Esophagus squamous epithelium (tissue), 5 donors: Measurements from ENCODE around the gene ALDH4A1. TPM values are rescaled to one million over a fixed set of nuclear protein-coding genes. Genes with fewer than 3 reads are reported as not detected.

Source experiments
- DNase-seq: peaks from one replicate; lab custom pipeline; 2025; lab: John Stamatoyannopoulos, UW
- H3K27ac ChIP-seq, 4 donors: fragments of 200-600 bp; sonication (generic); one replicate each; pipeline ENCODE4 v1.5.1; 2016 to 2019; ENCODE audit warnings: mild to moderate bottlenecking in 1 of 4
- H3K27me3 ChIP-seq, 4 donors: fragments of 200-600 bp; sonication (generic); 1 replicate in 3 of 4; 2 replicates in 1 of 4; pipeline versions ENCODE4 v1.5.1 to v1.6.0; 2017 to 2021; ENCODE audit warnings: antibody characterized with exemption in 1 of 4
- H3K36me3 ChIP-seq, 3 donors: fragments of 200-600 bp; sonication (generic); one replicate each; pipeline ENCODE4 v1.5.1; 2016 to 2019
- H3K4me1 ChIP-seq, 3 donors: fragments of 200-600 bp; sonication (generic); one replicate each; pipeline ENCODE4 v1.5.1; 2017 to 2019
- H3K4me3 ChIP-seq, 4 donors: fragments of 200-600 bp; sonication (generic); 1 replicate in 3 of 4; 2 replicates in 1 of 4; pipeline ENCODE4 v1.5.1; 2016 to 2019; ENCODE audit warnings: mild to moderate bottlenecking in 2 of 4, moderate library complexity in 1 of 4
- H3K9me3 ChIP-seq, 3 donors: fragments of 200-600 bp; sonication (generic); one replicate each; pipeline ENCODE4 v1.5.1; 2016 to 2019
- CTCF ChIP-seq, 6 experiments: fragments of 450-650 bp in 4 of 6; fragments of 200-600 bp in 2 of 6; sonication (generic) in 2 of 6; IDR thresholded peaks; one replicate each; pipeline ENCODE4 v1.5.1; 2016 to 2019; ENCODE audit warnings: antibody characterized with exemption in 6 of 6, mild to moderate bottlenecking in 4 of 6, moderate library complexity in 4 of 6
- POLR2A ChIP-seq, 4 donors: fragments of 450-650 bp; IDR thresholded peaks; one replicate each; pipeline ENCODE4 v1.6.1; 2017; ENCODE audit warnings: antibody characterized with exemption in 4 of 4, mild to moderate bottlenecking in 4 of 4, moderate library complexity in 3 of 4
- WGBS, 2 donors: methylation state at CpG; one replicate each; pipeline ENCODE4 v1.1.5; 2018; 5-methylcytosine and 5-hydroxymethylcytosine counted together
- intact Hi-C: fragments of 100-400 bp; cut with DNase I; formaldehyde crosslinking; loops from one replicate; pipeline ENCODE4 v1.15.0; 2022
- total RNA-seq, 4 donors: library from RNA; depleted of rRNA; stranded (reverse); fragments of >200 nt; gene quantifications; one replicate each; pipeline ENCODE4 v1.1.0, GENCODE V29; 2016
- donor health status: DM: yes; HTN: yes; CAD: no.

Gene ALDH4A1
- total RNA-seq, 4 donors from 2014 or later, result 36.7 to 59.1 (median 50.3) TPM

GRCh38 chr1:18865176-18865575 lies 37.2 kb downstream of the ALDH4A1 start:
- Histone ChIP-seq H3K27me3 (peaks cover 0 to 36% (median 0%) of the 10 kb centered on the region in 4 donors), H3K9me3 (no peaks in the 10 kb centered on the region), H3K4me3 (no peak overlapping the region), H3K4me1 (no peaks in the 10 kb centered on the region), H3K27ac (no peak overlapping the region), H3K36me3 (no peaks in the 10 kb centered on the region)
- DNase-seq, result no peak
- intact Hi-C loops, result no loop called here
- 57 to 80% methylated on average over 1 to 2 of the region's 9 CpGs for WGBS, 2 donors
- no peak for TF ChIP-seq POLR2A (IDR thresholded peaks at IDR 0.05)
- TF ChIP-seq CTCF (IDR thresholded peaks at IDR 0.05), result no peak

GRCh38 chr1:18861590-18861989 lies 40.8 kb downstream of the ALDH4A1 start:
- WGBS, 2 donors, result 79 to 81% methylated on average over 4 to 6 of the region's 8 CpGs
- intact Hi-C loops, result no loop called here

GRCh38 chr1:18861082-18861481 lies 41.3 kb downstream of the ALDH4A1 start:
- DNase-seq, result no peak
- Histone ChIP-seq H3K27ac (no peak overlapping the region), H3K4me1 (no peaks in the 10 kb centered on the region), H3K27me3 (peaks cover 0 to 24% (median 0%) of the 10 kb centered on the region in 4 donors), H3K4me3 (no peak overlapping the region), H3K36me3 (no peaks in the 10 kb centered on the region), H3K9me3 (no peaks in the 10 kb centered on the region)
- 66 to 69% methylated on average over 7 to 9 of the region's 9 CpGs for WGBS, 2 donors
- intact Hi-C loops, result no loop called here
- TF ChIP-seq CTCF (IDR thresholded peaks at IDR 0.05) (no peak), POLR2A (IDR thresholded peaks at IDR 0.05) (no peak)

More at GRCh38 chr1:18861590-18861989, 40.8 kb downstream of the ALDH4A1 start:
- H3K27ac ChIP-seq, result no peak overlapping the region
- H3K4me3 ChIP-seq, result no peak overlapping the region
- no peaks in the 10 kb centered on the region for H3K4me1 ChIP-seq
- H3K36me3 ChIP-seq, result no peaks in the 10 kb centered on the region
- peaks cover 0 to 27% (median 0%) of the 10 kb centered on the region in 4 donors for H3K27me3 ChIP-seq
- no peaks in the 10 kb centered on the region for H3K9me3 ChIP-seq
- TF ChIP-seq CTCF (IDR thresholded peaks at IDR 0.05) (no peak), POLR2A (IDR thresholded peaks at IDR 0.05) (no peak)
- no peak for DNase-seq

GRCh38 chr1:18859560-18859959 lies 42.8 kb downstream of the ALDH4A1 start, which contains the start of gene TAS1R2:
Gene TAS1R2 (minus strand): TSS chr1:18859660. CDS start chr1:18859660, 0 bp downstream.
- no peaks in the 10 kb centered on the region for H3K36me3 ChIP-seq
- H3K27ac ChIP-seq, result no peak within 1 kb of the TSS
- H3K4me1 ChIP-seq, result no peaks in the 10 kb centered on the region
- 45% methylated on average over 2 of the region's 4 CpGs; no CpG with 5 or more reads in 1 of the 2 donors for WGBS, 2 donors
- DNase-seq, result no peak
- intact Hi-C loops, result no loop called here
- TF ChIP-seq CTCF (IDR thresholded peaks at IDR 0.05) (no peak), POLR2A (IDR thresholded peaks at IDR 0.05) (no peak)
- no peaks in the 10 kb centered on the region for H3K9me3 ChIP-seq
- H3K4me3 ChIP-seq, result no peak within 1 kb of the TSS
- H3K27me3 ChIP-seq, result peaks cover 0 to 13% (median 0%) of the 10 kb centered on the region in 4 donors

GRCh38 chr1:18858070-18858688 lies 44.2 kb downstream of the ALDH4A1 start:
- no peaks in the 10 kb centered on the region for H3K36me3 ChIP-seq
- H3K27me3 ChIP-seq, result peaks cover 0 to 26% (median 0%) of the 10 kb centered on the region in 4 donors
- no peak overlapping the region for H3K4me3 ChIP-seq
- H3K9me3 ChIP-seq, result no peaks in the 10 kb centered on the region
- WGBS, 2 donors, result 81 to 84% methylated on average over 7 of the region's 7 CpGs
- intact Hi-C loops, result no loop called here
- no peaks in the 10 kb centered on the region for H3K4me1 ChIP-seq
- TF ChIP-seq CTCF (IDR thresholded peaks at IDR 0.05) (no peak), POLR2A (IDR thresholded peaks at IDR 0.05) (no peak)
- no peak overlapping the region for H3K27ac ChIP-seq
- DNase-seq, result no peak
